HCT116 (cell line): ENCODE measurements around the gene P2RY14.

Experiments
- CTCF ChIP-seq, 3 experiments: fragments of 200-600 bp in 1 of 3; sonication (generic) in 1 of 3; IDR thresholded peaks in 2 of 3; conservative IDR thresholded peaks in 1 of 3; 2 replicates each; pipeline ENCODE4 v1.5.1; 2012 to 2017; ENCODE audit warnings: low read depth in 2 of 3, low read length in 2 of 3, antibody characterized with exemption in 1 of 3, borderline replicate concordance in 1 of 3, control low read depth in 1 of 3, mild to moderate bottlenecking in 1 of 3, mixed read lengths in 1 of 3, mixed run types in 1 of 3, moderate library complexity in 1 of 3; ENCODE audit not compliant: insufficient read depth in 1 of 3
- EZH2 ChIP-seq: fragments of 200-600 bp; sonication (generic); IDR thresholded peaks from 2 replicates; pipeline ENCODE4 v1.6.1; 2017; ENCODE audit warnings: antibody characterized with exemption, mixed run types
- EZH2phosphoT487 ChIP-seq: fragments of 200-600 bp; IDR thresholded peaks from 2 replicates; pipeline ENCODE4 v1.6.1; 2018; ENCODE audit warnings: antibody characterized with exemption, borderline replicate concordance
- JUND ChIP-seq: IDR thresholded peaks from 2 replicates; pipeline ENCODE4 v1.6.1; 2012
- POLR2A ChIP-seq: IDR thresholded peaks from 2 replicates; pipeline ENCODE4 v1.7.0; 2011; ENCODE audit warnings: borderline replicate concordance; ENCODE audit not compliant: insufficient read depth, insufficient read length; ENCODE audit errors: extremely low read depth
- POLR2AphosphoS5 ChIP-seq: IDR thresholded peaks from 2 replicates; pipeline ENCODE4 v1.6.1; 2011; ENCODE audit warnings: mild to moderate bottlenecking, low read depth, low read length, moderate library complexity
- REST ChIP-seq: IDR thresholded peaks from 2 replicates; pipeline ENCODE4 v1.6.1; 2012; ENCODE audit warnings: low read depth
- TCF7L2 ChIP-seq: IDR thresholded peaks from 2 replicates; pipeline ENCODE4 v1.7.0; 2011; ENCODE audit warnings: borderline replicate concordance, inconsistent platforms; ENCODE audit not compliant: insufficient read depth, insufficient read length; ENCODE audit errors: extremely low read depth
- ZNF274 ChIP-seq: fragments of 200-500 bp; sonication (Bioruptor generic); IDR thresholded peaks from 2 replicates; pipeline ENCODE4 v1.6.1; 2014; ENCODE audit warnings: mild to moderate bottlenecking, low read depth, low read length, inconsistent platforms

GRCh38 chr3:151169262-151169947, 108.9 kb downstream of the P2RY14 start:
- no peak for TF ChIP-seq JUND
- no peak for TF ChIP-seq ZNF274
- no peak for TF ChIP-seq TCF7L2
- TF ChIP-seq CTCF (IDR thresholded peaks at IDR 0.05 in 2 of 3, conservative IDR thresholded peaks at IDR 0.05 in 1 of 3; ENCODE audit: borderline replicate concordance in 1 of 3, insufficient read depth in 1 of 3, low read depth in 2 of 3, low read length in 2 of 3) = no peak
- TF ChIP-seq REST = no peak
- no peak for TF ChIP-seq POLR2AphosphoS5
- TF ChIP-seq EZH2phosphoT487 = no peak
- no peak for TF ChIP-seq EZH2
- TF ChIP-seq POLR2A = no peak
